Activated CD8-positive, alpha-beta memory T cell treated with anti-CD3 and anti-CD28 coated beads, Interleukin-2, amount 10 ng/mL, durations not matched to agents 7 days and 5 days (primary cell): ENCODE results near the gene RBM48. TPM values are rescaled to one million over a fixed set of nuclear protein-coding genes. Genes with fewer than 3 reads are reported as not detected.

Experiments used
- ATAC-seq: fragments of 150-1000 bp; cut with Tn5 transposase; one replicate; pipeline ENCODE4 v1.10.0; 2021; ENCODE audit warnings: moderate library complexity
- CTCF ChIA-PET: fragments of 350-600 bp; sonication (Branson Sonifier 250); formaldehyde crosslinking; loops from one replicate; lab custom pipeline; 2021; ENCODE audit warnings: antibody characterized with exemption; lab: Charles Lee
- DNase-seq: peaks from one replicate; pipeline ENCODE4 v3.0.0-alpha.2; 2020
- H3K27ac Mint-ChIP-seq: one replicate; pipeline ENCODE4 v1.8.0; 2021; ENCODE audit warnings: mild to moderate bottlenecking, mixed read lengths
- H3K27me3 Mint-ChIP-seq: one replicate; pipeline ENCODE4 v1.8.0; 2021; ENCODE audit warnings: mixed read lengths
- H3K36me3 Mint-ChIP-seq: one replicate; pipeline ENCODE4 v1.8.0; 2021; ENCODE audit warnings: mild to moderate bottlenecking, mixed read lengths
- H3K4me1 Mint-ChIP-seq: one replicate; pipeline ENCODE4 v1.8.0; 2021; ENCODE audit warnings: mixed read lengths
- H3K4me3 Mint-ChIP-seq: one replicate; pipeline ENCODE4 v1.8.0; 2021; ENCODE audit warnings: mild to moderate bottlenecking, moderate library complexity, mixed read lengths
- H3K9me3 Mint-ChIP-seq: one replicate; pipeline ENCODE4 v1.8.0; 2022; ENCODE audit warnings: low read depth, mixed read lengths
- total RNA-seq, 2 experiments: library from RNA; stranded (reverse); gene quantifications; one replicate each; pipeline ENCODE4 v1.2.3, GENCODE V29; 2021

RBM48 gene
- total RNA-seq, 2 experiments from 2014 or later: 18.5 to 19.0 TPM

DNA sequence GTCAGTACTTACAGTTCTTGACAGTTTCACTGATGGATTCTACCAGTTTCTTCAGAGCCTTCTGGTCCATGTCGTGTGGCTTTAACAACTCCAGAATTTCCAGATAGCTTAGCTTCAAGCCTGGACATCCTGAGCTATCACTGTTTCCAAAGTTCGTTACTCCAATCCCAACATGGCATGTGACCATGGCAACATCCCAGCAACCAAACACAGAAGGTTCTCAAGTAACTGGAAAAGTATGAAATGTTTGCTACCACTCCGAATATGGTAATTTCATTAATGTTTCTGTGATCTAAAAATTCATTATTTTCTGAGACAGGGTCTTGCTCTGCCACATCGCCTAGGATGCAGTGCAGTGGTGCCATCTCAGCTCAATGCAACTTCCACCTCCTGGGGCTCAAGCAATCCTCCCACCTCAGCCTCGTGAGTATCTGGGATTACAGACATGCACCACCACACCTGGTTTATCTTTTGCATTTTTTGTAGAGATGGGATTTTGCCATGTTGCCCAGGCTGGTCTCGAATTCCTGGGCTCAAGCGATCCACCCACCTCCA lies 29.3 kb downstream of the RBM48 start:
- CTCF ChIA-PET: interaction anchor here (0.6 kb wide), 1 partner anchor 33 kb away, joined by 4 read pairs; the partner anchor contains the start of gene FAM133B
- Mint-ChIP-seq H3K9me3 (no peaks in the 10 kb centered on the region), H3K4me3 (no peak overlapping the region), H3K36me3 (peaks cover 20% of the 10 kb centered on the region), H3K27ac (no peak overlapping the region), H3K27me3 (no peaks in the 10 kb centered on the region), H3K4me1 (no peaks in the 10 kb centered on the region)
- ATAC-seq: no peak
- no peak for DNase-seq

DNA sequence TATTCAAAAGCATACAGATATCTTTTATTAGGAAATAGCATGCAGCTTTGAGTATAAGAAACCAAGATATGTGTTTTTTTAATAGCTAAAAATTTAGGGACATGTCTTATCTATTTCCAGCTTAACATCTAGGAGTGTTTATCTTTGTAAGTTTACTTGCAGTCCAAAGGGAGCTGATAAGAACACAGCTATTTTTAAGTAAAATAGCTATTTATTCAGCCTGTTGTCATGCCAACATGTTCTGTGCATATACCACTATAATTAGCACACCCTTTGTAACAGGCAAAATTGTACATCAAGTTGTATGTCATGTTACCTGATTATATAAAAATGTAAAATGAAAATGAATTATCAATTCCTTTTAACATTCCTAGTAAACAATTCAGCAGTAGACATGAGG lies 32.0 kb downstream of the RBM48 start:
- Mint-ChIP-seq H3K27me3 (no peaks in the 10 kb centered on the region), H3K36me3 (peaks cover 30% of the 10 kb centered on the region), H3K4me1 (no peaks in the 10 kb centered on the region), H3K27ac (no peak overlapping the region), H3K9me3 (no peaks in the 10 kb centered on the region), H3K4me3 (no peak overlapping the region)
- ATAC-seq (no peak), DNase-seq (no peak)
- CTCF ChIA-PET: no interaction called here

DNA sequence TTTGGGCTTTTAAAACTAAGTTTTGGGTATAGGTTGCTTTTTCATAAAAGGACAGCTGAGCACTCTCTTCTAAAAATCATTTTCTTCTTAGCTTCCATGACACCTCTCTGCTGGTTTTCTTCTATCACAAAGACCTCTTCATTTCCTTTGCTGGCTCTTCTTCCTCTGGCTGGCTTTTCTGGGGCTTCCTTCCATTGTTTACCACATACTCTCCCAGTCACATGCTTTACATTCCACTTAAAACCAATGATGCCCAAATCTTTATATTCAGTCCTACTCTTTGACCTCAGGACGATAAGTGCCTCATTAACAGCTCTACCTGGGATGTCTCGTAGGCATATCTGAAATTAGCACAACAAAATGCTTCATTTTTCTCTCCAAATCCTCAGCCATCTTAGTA lies 34.8 kb downstream of the RBM48 start:
- H3K4me3 Mint-ChIP-seq: no peak overlapping the region
- CTCF ChIA-PET: interaction anchor here (1.9 to 2.4 kb wide), 2 partner anchors 27 to 35 kb away, joined by 7 to 8 read pairs; partner anchors contain the start of genes FAM133B, PEX1 and RBM48
- no peaks in the 10 kb centered on the region for H3K27me3 Mint-ChIP-seq
- H3K27ac Mint-ChIP-seq: peak overlapping the region; percentile 0
- H3K36me3 Mint-ChIP-seq: peaks cover 35% of the 10 kb centered on the region
- no peaks in the 10 kb centered on the region for H3K4me1 Mint-ChIP-seq
- H3K9me3 Mint-ChIP-seq: no peaks in the 10 kb centered on the region
- DNase-seq (no peak), ATAC-seq (no peak)

DNA sequence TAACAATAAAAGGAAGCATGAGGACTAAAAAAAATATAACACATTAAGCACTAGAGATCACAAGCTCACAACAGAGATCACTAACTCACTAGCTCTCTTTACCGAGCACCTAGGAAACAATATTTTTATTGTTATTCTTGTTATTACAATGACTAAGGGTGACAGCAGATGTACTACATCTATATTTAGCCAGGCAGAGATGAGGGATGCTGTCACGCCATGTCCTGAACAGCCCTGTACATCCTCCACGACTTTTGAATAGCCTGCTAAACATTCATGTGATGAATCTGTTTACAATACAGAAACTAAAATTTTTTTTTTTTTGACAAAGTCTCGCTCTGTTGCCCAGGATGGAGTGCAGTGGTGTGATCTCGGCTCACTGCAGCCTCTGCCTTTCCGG lies 38.9 kb downstream of the RBM48 start:
- Mint-ChIP-seq H3K27ac (no peak overlapping the region), H3K4me1 (peaks cover 5% of the 10 kb centered on the region), H3K9me3 (no peaks in the 10 kb centered on the region), H3K27me3 (no peaks in the 10 kb centered on the region), H3K4me3 (no peak overlapping the region), H3K36me3 (peaks cover 41% of the 10 kb centered on the region)
- DNase-seq (no peak), ATAC-seq (no peak)
- CTCF ChIA-PET: interaction anchor here (0.7 to 1.6 kb wide), 3 partner anchors 9 to 22 kb away, joined by 3 to 5 read pairs (median 3); no protein-coding TSS in a partner anchor

DNA sequence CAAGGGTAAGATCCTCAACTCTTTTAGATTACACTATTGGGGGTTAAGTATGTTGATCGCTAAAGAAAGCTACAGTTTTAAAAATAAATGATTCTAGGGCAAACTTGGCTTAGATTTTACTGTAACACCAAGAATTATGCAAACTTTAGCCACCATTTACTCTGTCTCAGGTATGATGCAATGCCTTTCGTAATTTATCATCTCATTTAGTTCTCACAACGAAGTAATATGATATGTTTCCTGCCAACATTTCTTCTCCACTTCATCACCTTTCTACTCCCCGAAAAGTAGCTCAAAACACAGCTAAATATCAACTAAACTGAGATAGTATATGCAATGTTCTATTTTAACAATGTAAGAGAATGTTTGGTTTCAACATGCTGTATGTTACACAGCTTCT lies 40.5 kb downstream of the RBM48 start:
- Mint-ChIP-seq H3K27ac (no peak overlapping the region), H3K4me1 (peaks cover 10% of the 10 kb centered on the region)

GRCh38 chr7:92576296-92576695 lies 47.7 kb downstream of the RBM48 start:
- ATAC-seq: no peak
- CTCF ChIA-PET: interaction anchor here (1.1 kb wide), 2 partner anchors 10 to 45 kb away, joined by 3 to 5 read pairs; no protein-coding TSS in a partner anchor
- Mint-ChIP-seq H3K36me3 (peaks cover 45% of the 10 kb centered on the region), H3K4me3 (no peak overlapping the region), H3K27me3 (no peaks in the 10 kb centered on the region), H3K27ac (no peak overlapping the region), H3K4me1 (peaks cover 14% of the 10 kb centered on the region), H3K9me3 (no peaks in the 10 kb centered on the region)
- no peak for DNase-seq

More for the DNA sequence above, 40.5 kb downstream of the RBM48 start:
- DNase-seq (no peak), ATAC-seq (no peak)
- no peak overlapping the region for H3K4me3 Mint-ChIP-seq
- CTCF ChIA-PET: interaction anchor here (1.2 to 1.3 kb wide), 2 partner anchors 11 to 13 kb away, joined by 3 to 4 read pairs; no protein-coding TSS in a partner anchor
- peaks cover 41% of the 10 kb centered on the region for H3K36me3 Mint-ChIP-seq
- no peaks in the 10 kb centered on the region for H3K9me3 Mint-ChIP-seq
- H3K27me3 Mint-ChIP-seq: no peaks in the 10 kb centered on the region

DNA sequence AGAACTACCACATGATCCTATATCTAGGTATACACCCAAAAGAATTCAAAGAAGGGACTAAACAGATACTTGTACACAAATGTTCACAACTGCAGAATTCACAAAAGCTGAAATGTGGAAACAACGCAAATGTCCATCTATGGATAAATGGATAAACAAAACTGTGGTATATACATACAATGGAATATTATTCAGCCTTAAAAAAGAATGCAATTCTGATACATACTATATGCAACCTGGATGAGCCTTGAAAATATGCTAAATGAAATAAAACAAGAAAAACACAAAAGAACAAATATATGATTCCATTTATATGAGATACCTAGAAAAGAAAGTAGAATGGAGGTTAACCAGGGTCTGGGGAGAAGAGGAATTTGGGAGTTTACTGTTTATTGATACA lies 54.4 kb downstream of the RBM48 start:
- no peaks in the 10 kb centered on the region for H3K27me3 Mint-ChIP-seq
- H3K9me3 Mint-ChIP-seq: no peaks in the 10 kb centered on the region
- ATAC-seq (no peak), DNase-seq (no peak)
- CTCF ChIA-PET: interaction anchor here (1.0 kb wide), 1 partner anchor 16 kb away, joined by 3 read pairs; no protein-coding TSS in a partner anchor
- H3K4me1 Mint-ChIP-seq: peaks cover 42% of the 10 kb centered on the region
- H3K36me3 Mint-ChIP-seq: peaks cover 52% of the 10 kb centered on the region
- H3K4me3 Mint-ChIP-seq: no peak overlapping the region
- H3K27ac Mint-ChIP-seq: no peak overlapping the region

GRCh38 chr7:92584953-92585352 lies 56.4 kb downstream of the RBM48 start:
- CTCF ChIA-PET: interaction anchor here (1.9 kb wide), 1 partner anchor 57 kb away, joined by 8 read pairs; the partner anchor contains the start of genes PEX1 and RBM48
- Mint-ChIP-seq H3K4me3 (no peak overlapping the region), H3K9me3 (no peaks in the 10 kb centered on the region), H3K27me3 (no peaks in the 10 kb centered on the region), H3K36me3 (peaks cover 50% of the 10 kb centered on the region), H3K4me1 (peaks cover 56% of the 10 kb centered on the region), H3K27ac (peak overlapping the region; percentile 85)
- ATAC-seq: no peak
- DNase-seq: no peak

DNA sequence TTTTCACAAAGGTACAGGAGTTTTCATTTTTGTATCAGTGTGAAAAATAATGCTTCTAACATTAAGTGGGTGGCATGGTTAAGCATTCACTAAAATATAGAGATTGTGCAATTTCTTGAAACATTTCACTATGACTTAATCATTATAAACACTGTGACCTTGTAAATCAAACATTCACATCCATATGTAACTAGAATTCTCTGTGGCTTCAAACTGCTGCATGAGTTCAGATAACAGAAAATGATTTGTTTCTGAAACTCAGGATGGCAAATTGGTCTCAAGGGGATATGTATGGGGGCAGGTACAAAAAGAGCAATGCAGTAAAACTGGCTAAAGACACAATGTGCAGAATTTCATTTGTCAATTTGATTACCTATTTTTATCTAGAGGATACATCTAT lies 57.8 kb downstream of the RBM48 start:
- ATAC-seq (no peak), DNase-seq (no peak)
- peak overlapping the region; percentile 22 for H3K27ac Mint-ChIP-seq
- H3K4me1 Mint-ChIP-seq: peaks cover 61% of the 10 kb centered on the region
- no peaks in the 10 kb centered on the region for H3K9me3 Mint-ChIP-seq
- CTCF ChIA-PET: interaction anchor here (1.9 kb wide), 1 partner anchor 58 kb away, joined by 8 read pairs; the partner anchor contains the start of genes PEX1 and RBM48
- H3K36me3 Mint-ChIP-seq: peaks cover 40% of the 10 kb centered on the region
- H3K27me3 Mint-ChIP-seq: no peaks in the 10 kb centered on the region
- H3K4me3 Mint-ChIP-seq: no peak overlapping the region

DNA sequence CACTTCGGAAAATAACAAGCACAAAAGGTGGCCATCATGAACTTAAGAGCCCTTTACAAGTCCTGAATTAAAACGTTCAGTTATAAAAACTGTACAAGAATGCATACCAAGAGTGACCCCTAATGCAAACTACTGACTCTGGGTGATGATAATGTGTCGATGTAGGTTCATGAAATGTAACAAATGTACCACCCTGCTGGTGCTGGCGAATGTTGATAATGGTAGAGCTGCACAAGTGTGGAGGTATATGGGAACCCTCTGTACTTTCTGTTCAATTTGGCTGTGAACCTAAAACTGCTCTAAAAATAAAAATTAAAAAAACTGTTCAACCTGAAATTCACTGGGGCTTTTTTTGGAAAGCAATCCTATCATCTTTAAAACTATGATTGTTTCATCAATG lies 58.2 kb downstream of the RBM48 start:
- Mint-ChIP-seq H3K27me3 (no peaks in the 10 kb centered on the region), H3K9me3 (no peaks in the 10 kb centered on the region), H3K4me1 (peaks cover 61% of the 10 kb centered on the region), H3K36me3 (peaks cover 39% of the 10 kb centered on the region), H3K27ac (no peak overlapping the region), H3K4me3 (no peak overlapping the region)
- ATAC-seq (no peak), DNase-seq (no peak)
- CTCF ChIA-PET: interaction anchor here (1.7 to 1.9 kb wide), 2 partner anchors 23 to 59 kb away, joined by 4 to 8 read pairs; partner anchors contain the start of genes PEX1 and RBM48

Other genes with a start within 250 kb of the RBM48 start
- 10 to 100 TPM; 18.3 to 21.0 TPM for gene GATAD1, start 81.3 kb upstream of the RBM48 start, total RNA-seq
- not detected for gene ERVW-1, start 50.8 kb upstream of the RBM48 start, total RNA-seq
- gene PEX1, start 275 bp upstream of the RBM48 start, total RNA-seq: 10 to 100 TPM; 16.8 to 18.4 TPM
- 10 to 100 TPM; 30.8 to 35.9 TPM for gene FAM133B, start 61.6 kb downstream of the RBM48 start, total RNA-seq